WTC11 (cell line): ENCODE data around the gene ZNF414. TPM values are rescaled to one million over a fixed set of nuclear protein-coding genes. Genes with fewer than 3 reads are reported as not detected.

Source experiments
- ATAC-seq: fragments of 200-7000 bp; cut with Tn5 transposase; 2 replicates; pipeline ENCODE4 v1.10.0; 2021; ENCODE audit warnings: mild to moderate bottlenecking, moderate library complexity
- CTCF ChIA-PET: fragments of 300-600 bp; sonication (Branson Sonifier 250); formaldehyde crosslinking; loops from one replicate; lab custom pipeline; 2021; ENCODE audit warnings: antibody characterized with exemption; lab: Charles Lee
- POLR2A ChIA-PET: fragments of 350-600 bp; sonication (Branson Sonifier 250); formaldehyde crosslinking; loops from one replicate; lab custom pipeline; 2021; ENCODE audit warnings: antibody characterized with exemption; lab: Charles Lee
- DNase-seq: peaks from one replicate; pipeline ENCODE4 v3.0.0; 2021; ENCODE audit warnings: low spot score
- H3K27ac Mint-ChIP-seq: 2 replicates; pipeline ENCODE4 v1.8.0; 2021; ENCODE audit warnings: mixed read lengths
- H3K27me3 Mint-ChIP-seq: 2 replicates; pipeline ENCODE4 v1.8.0; 2021; ENCODE audit warnings: low read depth, mild to moderate bottlenecking, moderate library complexity, mixed read lengths
- H3K36me3 Mint-ChIP-seq: 2 replicates; pipeline ENCODE4 v1.8.0; 2021; ENCODE audit warnings: mixed read lengths
- H3K4me1 Mint-ChIP-seq: 2 replicates; pipeline ENCODE4 v1.8.0; 2022; ENCODE audit warnings: mixed read lengths
- H3K4me3 Mint-ChIP-seq: 2 replicates; pipeline ENCODE4 v1.8.0; 2021; ENCODE audit warnings: mild to moderate bottlenecking, moderate library complexity, mixed read lengths
- H3K9me3 Mint-ChIP-seq: 2 replicates; pipeline ENCODE4 v1.8.0; 2021; ENCODE audit warnings: mixed read lengths
- AFF4 ChIP-seq: sonication (generic); formaldehyde crosslinking; IDR thresholded peaks from 2 replicates; pipeline ENCODE4 v1.8.1; 2023; ENCODE audit warnings: mild to moderate bottlenecking, missing genetic modification reagents, borderline replicate concordance
- ARID4B ChIP-seq: sonication (generic); formaldehyde crosslinking; IDR thresholded peaks from 2 replicates; pipeline ENCODE4 v1.8.0; 2023; ENCODE audit warnings: missing genetic modification reagents, mild to moderate bottlenecking, borderline replicate concordance
- ATF1 ChIP-seq: sonication (generic); formaldehyde crosslinking; IDR thresholded peaks from 2 replicates; pipeline ENCODE4 v1.8.1; 2023; ENCODE audit warnings: mild to moderate bottlenecking, moderate library complexity, missing genetic modification reagents
- CREB1 ChIP-seq: sonication (generic); formaldehyde crosslinking; IDR thresholded peaks from 2 replicates; pipeline ENCODE4 v1.8.0; 2023; ENCODE audit warnings: mild to moderate bottlenecking, missing genetic modification reagents
- CREM ChIP-seq: sonication (generic); formaldehyde crosslinking; IDR thresholded peaks from 2 replicates; pipeline ENCODE4 v1.8.1; 2022; ENCODE audit warnings: mild to moderate bottlenecking, missing genetic modification reagents, moderate library complexity
- E2F1 ChIP-seq: sonication (generic); formaldehyde crosslinking; IDR thresholded peaks from 2 replicates; pipeline ENCODE4 v1.8.0; 2022; ENCODE audit warnings: mild to moderate bottlenecking, missing genetic modification reagents
- E2F5 ChIP-seq: sonication (generic); formaldehyde crosslinking; IDR thresholded peaks from 2 replicates; pipeline ENCODE4 v1.8.1; 2022; ENCODE audit warnings: mild to moderate bottlenecking, moderate library complexity, missing genetic modification reagents
- FOXP4 ChIP-seq: sonication (generic); formaldehyde crosslinking; IDR thresholded peaks from 2 replicates; pipeline ENCODE4 v1.8.0; 2022; ENCODE audit warnings: mild to moderate bottlenecking, missing genetic modification reagents
- GTF2I ChIP-seq: fragments of 250-450 bp; sonication (Bioruptor Pico); conservative IDR thresholded peaks from 2 replicates; pipeline ENCODE4 v1.4.0; 2021; ENCODE audit warnings: mild to moderate bottlenecking
- HMGXB4 ChIP-seq: sonication (generic); formaldehyde crosslinking; IDR thresholded peaks from 2 replicates; pipeline ENCODE4 v1.8.1; 2023; ENCODE audit warnings: mild to moderate bottlenecking, moderate library complexity, missing genetic modification reagents
- NFYB ChIP-seq: sonication (generic); formaldehyde crosslinking; conservative IDR thresholded peaks from 2 replicates; pipeline ENCODE4 v1.8.0; 2022; ENCODE audit warnings: low read depth, missing genetic modification reagents
- PRRX2 ChIP-seq: fragments of 250-450 bp; sonication (Bioruptor Pico); IDR thresholded peaks from 2 replicates; pipeline ENCODE4 v1.8.0; 2021; ENCODE audit warnings: mild to moderate bottlenecking
- SMAD3 ChIP-seq: sonication (generic); formaldehyde crosslinking; IDR thresholded peaks from 2 replicates; pipeline ENCODE4 v1.8.0; 2022; ENCODE audit warnings: missing genetic modification reagents, mild to moderate bottlenecking, borderline replicate concordance
- SP1 ChIP-seq: sonication (generic); formaldehyde crosslinking; conservative IDR thresholded peaks from 2 replicates; pipeline ENCODE4 v1.8.1; 2022; ENCODE audit warnings: missing genetic modification reagents
- TCF7 ChIP-seq: sonication (generic); formaldehyde crosslinking; IDR thresholded peaks from 2 replicates; pipeline ENCODE4 v1.8.0; 2022; ENCODE audit warnings: mild to moderate bottlenecking, low read depth, missing genetic modification reagents, moderate library complexity
- ZNF138 ChIP-seq: sonication (generic); formaldehyde crosslinking; conservative IDR thresholded peaks from 2 replicates; pipeline ENCODE4 v1.8.1; 2022; ENCODE audit warnings: mild to moderate bottlenecking, moderate library complexity, missing genetic modification reagents
- ZNF512 ChIP-seq: sonication (generic); formaldehyde crosslinking; IDR thresholded peaks from 2 replicates; pipeline ENCODE4 v1.8.1; 2022; ENCODE audit warnings: missing genetic modification reagents, borderline replicate concordance
- total RNA-seq: library from RNA; stranded (reverse); gene quantifications from 3 replicates; pipeline ENCODE4 v1.2.3, GENCODE V29; 2021

Gene ZNF414
- total RNA-seq, 1 experiment from 2014 or later = 38.2 TPM

- Mint-ChIP-seq H3K9me3 (no peaks in the 10 kb centered on the region), H3K4me1 (peaks cover 10% of the 10 kb centered on the region), H3K27ac (peak overlapping the region; percentile 73), H3K36me3 (no peaks in the 10 kb centered on the region), H3K27me3 (no peaks in the 10 kb centered on the region), H3K4me3 (no peak overlapping the region)
- ChIA-PET CTCF (no interaction called here), POLR2A (no interaction called here)
- no peak for TF ChIP-seq GTF2I (CRISPR knock-in tag)
- TF ChIP-seq E2F1 (CRISPR knock-in tag) = no peak
- TF ChIP-seq HMGXB4 (CRISPR knock-in tag) = no peak
- TF ChIP-seq FOXP4 (CRISPR knock-in tag) = no peak
- no peak for TF ChIP-seq TCF7 (CRISPR knock-in tag)
- no peak for TF ChIP-seq PRRX2 (CRISPR knock-in tag)
- TF ChIP-seq SP1 (CRISPR knock-in tag) = no peak
- TF ChIP-seq E2F5 = no peak
- TF ChIP-seq ARID4B = no peak
- ATAC-seq (no peak), DNase-seq (no peak)
Observed at GRCh38 chr19:8501516-8501915, 12.5 kb downstream of the ZNF414 start.

- H3K4me1 Mint-ChIP-seq = peaks cover 7% of the 10 kb centered on the region
- no peak overlapping the region for H3K27ac Mint-ChIP-seq
- no peaks in the 10 kb centered on the region for H3K36me3 Mint-ChIP-seq
- no peaks in the 10 kb centered on the region for H3K27me3 Mint-ChIP-seq
- H3K4me3 Mint-ChIP-seq = no peak overlapping the region
- CTCF ChIA-PET = interaction anchor here (0.7 to 1.8 kb wide), 4 partner anchors 78 to 87 kb away, joined by 3 to 10 read pairs (median 4); partner anchors contain the start of genes MARCHF2 and MYO1F
- ATAC-seq (no peak; the same call in 1 of the 2 replicates), DNase-seq (no peak)
- no peaks in the 10 kb centered on the region for H3K9me3 Mint-ChIP-seq
- POLR2A ChIA-PET = no interaction called here
- TF ChIP-seq AFF4 (CRISPR knock-in tag) (no peak), E2F5 (no peak), NFYB (CRISPR knock-in tag) (no peak), CREM (CRISPR knock-in tag) (no peak), ZNF512 (CRISPR knock-in tag) (no peak), CREB1 (no peak), SMAD3 (no peak), ATF1 (no peak), ZNF138 (no peak)
Observed at GRCh38 chr19:8500158-8500557, 13.8 kb downstream of the ZNF414 start.
